HEK293 (cell line): Measurements from ENCODE around the gene CFAP90.
A peak's percentile ranks its signal among the peaks of the same experiment; 100 is the strongest.

Source experiments
- REST ChIP-seq: fragments of 450-650 bp; formaldehyde crosslinking; IDR thresholded peaks from 2 replicates; pipeline ENCODE4 v1.5.1; 2016; ENCODE audit warnings: missing biosample characterization, missing genetic modification characterization
- ZNF121 ChIP-seq: fragments of 450-650 bp; formaldehyde crosslinking; IDR thresholded peaks from 2 replicates; pipeline ENCODE4 v1.5.1; 2016; ENCODE audit warnings: missing biosample characterization, missing genetic modification characterization
- ZNF660 ChIP-seq: fragments of 450-650 bp; IDR thresholded peaks from 2 replicates; pipeline ENCODE4 v1.5.1; 2018; ENCODE audit warnings: missing biosample characterization, mild to moderate bottlenecking, missing genetic modification characterization
- ZNF830 ChIP-seq: fragments of 450-650 bp; IDR thresholded peaks from 2 replicates; pipeline ENCODE4 v1.5.0; 2018; ENCODE audit warnings: missing biosample characterization, missing genetic modification characterization, low read depth, mild to moderate bottlenecking, moderate library complexity

GRCh38 chr5:7897014-7897600 is 46.2 kb upstream of the CFAP90 start:
- TF ChIP-seq REST (tag by site-specific recombination) (no peak), ZNF660 (peak; percentile 84), ZNF830 (no peak), ZNF121 (tag by site-specific recombination) (no peak)
